Activated CD4-positive, alpha-beta T cell treated with anti-CD3 and anti-CD28 coated beads, Interleukin-2, amount 50 U/mL, for 48 hours (primary cell): Measurements from ENCODE around the gene ARIH2.

Source experiments
- DNase-seq, 2 experiments: peaks; one replicate each; pipeline ENCODE4 v3.0.0-alpha.2; 2020

Gene ARIH2

GRCh38 chr3:48929358-48930035 is 10.9 kb downstream of the ARIH2 start:
- no peak for DNase-seq

- DNase-seq: no peak
Observed at GRCh38 chr3:48930590-48930989, 11.9 kb downstream of the ARIH2 start.

DNA sequence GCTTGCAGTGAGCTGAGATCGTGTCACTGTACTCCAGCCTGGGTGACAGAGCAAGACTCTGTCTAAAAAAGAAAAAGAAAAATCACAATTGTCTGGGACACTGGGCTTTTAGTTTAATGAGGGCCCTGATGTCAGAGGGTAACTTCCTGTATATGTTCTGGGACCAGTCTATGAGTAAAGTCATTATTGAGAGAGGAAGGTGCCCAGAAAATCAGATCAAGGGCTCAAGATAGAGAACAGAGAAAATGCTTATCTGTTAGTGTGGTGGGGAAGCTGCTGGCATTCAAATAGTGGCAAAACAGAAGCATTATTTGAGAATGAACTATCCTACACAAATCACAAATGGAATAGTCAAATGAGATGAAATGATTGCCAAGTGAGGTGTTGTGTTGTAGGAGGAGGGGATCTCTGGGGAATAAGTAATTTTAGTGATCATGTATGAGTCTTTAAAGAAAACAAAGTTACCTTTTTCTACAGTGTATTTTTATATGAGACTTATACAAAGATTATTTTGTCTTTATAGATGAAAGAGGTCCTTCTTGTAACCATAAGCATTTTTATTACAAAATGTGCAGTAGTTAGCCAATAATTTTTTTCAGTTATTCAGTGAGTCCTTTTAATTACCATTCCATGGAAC is 13.4 kb downstream of the ARIH2 start:
- DNase-seq: no peak

GRCh38 chr3:48934333-48934991 is 15.8 kb downstream of the ARIH2 start:
- DNase-seq: no peak

DNA sequence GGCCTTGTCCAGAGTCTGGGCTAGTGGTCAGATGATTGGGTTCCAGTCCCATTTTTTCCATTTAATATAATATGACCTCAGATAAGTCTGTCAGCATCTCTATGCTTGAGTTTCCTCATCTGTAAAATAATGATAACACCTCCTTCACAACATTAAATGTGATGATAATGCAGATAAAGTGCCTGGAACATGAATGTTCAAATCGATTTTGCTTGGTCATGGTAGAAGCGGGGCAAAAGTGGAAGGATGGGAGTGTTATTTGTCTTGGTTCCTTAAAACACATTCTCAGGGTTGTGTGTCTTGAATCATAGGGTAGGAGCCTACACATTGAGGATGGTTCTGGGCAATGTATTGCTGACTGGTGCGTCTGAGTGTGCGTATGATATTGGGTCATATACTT is 16.9 kb downstream of the ARIH2 start:
- no peak for DNase-seq

DNA sequence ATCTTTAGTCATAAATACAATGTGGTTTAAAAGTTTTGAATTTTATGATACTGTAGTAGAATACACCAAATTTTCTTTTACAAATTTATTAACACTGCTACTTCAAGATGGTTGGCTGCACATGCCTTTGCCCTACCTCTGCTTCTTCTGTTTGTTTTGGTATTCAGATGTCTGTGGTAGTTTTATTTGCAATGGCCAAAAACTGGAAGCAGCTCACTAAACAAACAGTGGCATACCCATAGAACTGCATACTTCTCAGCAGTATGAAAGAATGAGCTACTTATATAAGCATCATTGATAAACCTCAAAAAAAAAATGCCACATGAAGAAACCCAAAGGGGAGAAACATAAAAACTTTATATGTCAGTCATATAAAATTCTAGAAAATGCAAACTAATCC is 19.5 kb downstream of the ARIH2 start:
- DNase-seq: no peak

DNA sequence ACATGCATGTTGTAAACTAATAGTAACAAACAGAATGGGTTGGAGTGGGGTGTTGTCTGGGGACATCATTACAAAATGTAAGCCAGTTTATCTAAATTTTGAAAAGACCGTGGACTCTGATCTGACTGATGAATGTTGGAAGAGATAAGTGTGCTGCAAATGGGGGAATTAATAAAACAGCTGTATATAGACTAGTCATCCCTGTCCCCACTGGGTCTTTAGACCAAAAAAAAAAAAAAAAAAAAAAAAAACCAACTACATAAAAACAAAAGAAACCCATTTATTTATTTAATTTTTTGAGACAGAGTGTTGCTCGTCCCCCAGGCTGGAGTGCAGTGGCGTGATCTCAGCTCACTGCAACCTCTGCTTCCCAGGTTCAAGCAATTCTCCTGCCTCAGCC is 20.0 kb downstream of the ARIH2 start:
- DNase-seq: no peak

GRCh38 chr3:48945432-48945831 is 26.8 kb downstream of the ARIH2 start:
- DNase-seq: no peak

DNA sequence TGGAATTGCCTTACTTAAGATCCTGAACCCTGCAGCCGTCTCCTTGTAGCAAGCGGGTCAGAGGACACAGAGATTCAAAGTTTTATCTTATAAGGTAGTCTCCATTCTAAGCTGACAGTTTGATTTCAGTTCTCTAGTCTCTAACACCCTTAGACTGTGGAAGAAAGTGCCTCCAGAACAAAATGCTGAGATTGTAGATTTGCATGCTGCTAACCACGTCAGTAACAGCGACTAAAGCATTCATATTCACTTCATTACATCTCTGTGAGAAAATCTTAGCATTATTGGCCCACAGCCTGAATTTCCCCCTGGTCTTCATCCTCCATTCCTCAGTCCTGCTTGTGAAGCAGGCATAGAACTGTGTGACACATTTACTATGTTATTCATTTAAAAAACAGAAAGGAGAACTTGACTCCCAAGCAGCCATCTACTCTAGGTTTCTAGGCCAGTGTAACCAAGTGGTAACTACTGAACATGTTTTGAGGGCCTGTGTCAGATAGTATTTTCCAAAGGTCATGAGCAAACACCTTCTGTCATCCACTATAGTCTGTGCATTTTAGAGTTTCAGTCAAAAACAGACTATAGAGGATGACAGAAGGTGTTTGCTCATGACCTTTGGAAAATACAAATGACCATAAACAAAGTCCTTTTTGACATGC is 27.4 kb downstream of the ARIH2 start:
- no peak for DNase-seq

- no peak for DNase-seq
Observed at GRCh38 chr3:48949376-48949717, 30.7 kb downstream of the ARIH2 start.

DNA sequence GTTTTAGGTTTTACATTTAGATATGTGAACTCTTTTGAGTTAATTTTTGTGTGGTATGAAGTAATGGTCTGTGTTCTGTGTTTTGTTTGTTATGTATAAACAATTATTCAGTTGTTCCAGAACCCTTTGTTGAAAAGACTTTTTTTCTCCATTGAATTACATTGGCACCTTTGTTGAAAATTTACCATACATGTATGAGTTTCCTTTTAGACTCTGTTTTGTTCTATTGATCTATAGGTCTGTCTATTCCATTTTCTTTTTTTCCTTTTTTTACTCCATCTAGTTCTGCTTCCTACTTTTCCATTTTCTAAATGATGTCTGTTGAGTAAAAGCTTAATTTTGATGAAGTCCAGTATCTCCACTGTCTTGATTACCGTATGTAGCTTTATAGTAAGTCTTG is 31.4 kb downstream of the ARIH2 start:
- no peak for DNase-seq

DNA sequence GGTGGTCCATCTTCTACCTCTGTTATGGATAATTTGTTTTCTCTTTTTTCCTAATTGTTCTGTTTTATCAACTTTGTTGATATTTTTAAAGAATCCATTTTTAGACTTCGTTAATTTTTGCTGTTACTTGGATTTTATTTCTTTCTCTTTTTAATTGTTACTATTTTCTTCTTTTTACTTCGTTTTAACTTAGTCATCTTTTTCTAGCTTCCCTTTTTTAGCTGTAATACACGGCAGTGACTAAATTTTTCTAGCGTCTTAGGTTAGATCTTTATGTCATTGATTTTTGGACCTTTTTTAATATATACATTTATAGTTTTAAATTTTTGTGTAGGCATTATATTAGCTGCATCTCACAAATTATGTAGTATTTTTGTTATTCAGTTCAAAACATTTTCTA is 33.1 kb downstream of the ARIH2 start:
- no peak for DNase-seq

DNA sequence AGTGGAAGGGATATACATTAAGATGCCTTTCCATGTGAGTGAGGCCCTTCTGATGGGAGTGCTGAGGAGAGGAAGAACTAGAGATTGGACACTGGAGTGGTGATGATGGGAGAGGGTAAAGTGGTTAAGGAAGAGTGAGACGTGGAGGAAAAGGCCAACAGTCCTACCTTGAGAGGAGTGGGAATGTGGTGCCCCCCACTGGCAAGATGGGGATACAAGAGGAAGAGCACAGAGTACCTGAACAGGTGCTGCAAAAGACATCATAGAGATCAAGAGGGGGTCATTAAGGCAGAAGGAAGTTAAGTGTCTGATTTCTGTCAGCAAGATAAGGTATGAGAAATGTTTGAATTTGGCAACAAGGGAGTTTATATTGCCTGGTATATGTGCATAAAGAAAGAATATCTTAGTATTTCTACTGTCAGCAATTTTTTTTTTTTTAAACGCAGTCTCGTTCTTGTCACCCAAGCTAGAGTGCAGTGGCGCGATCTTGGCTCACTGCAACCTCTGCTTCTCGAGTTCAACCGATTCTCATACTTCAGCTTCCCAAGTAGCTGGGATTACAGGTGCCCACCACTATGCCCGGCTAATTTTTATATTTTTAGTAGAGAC is 34.0 kb downstream of the ARIH2 start:
- DNase-seq: peak; percentile 48 to 50

DNA sequence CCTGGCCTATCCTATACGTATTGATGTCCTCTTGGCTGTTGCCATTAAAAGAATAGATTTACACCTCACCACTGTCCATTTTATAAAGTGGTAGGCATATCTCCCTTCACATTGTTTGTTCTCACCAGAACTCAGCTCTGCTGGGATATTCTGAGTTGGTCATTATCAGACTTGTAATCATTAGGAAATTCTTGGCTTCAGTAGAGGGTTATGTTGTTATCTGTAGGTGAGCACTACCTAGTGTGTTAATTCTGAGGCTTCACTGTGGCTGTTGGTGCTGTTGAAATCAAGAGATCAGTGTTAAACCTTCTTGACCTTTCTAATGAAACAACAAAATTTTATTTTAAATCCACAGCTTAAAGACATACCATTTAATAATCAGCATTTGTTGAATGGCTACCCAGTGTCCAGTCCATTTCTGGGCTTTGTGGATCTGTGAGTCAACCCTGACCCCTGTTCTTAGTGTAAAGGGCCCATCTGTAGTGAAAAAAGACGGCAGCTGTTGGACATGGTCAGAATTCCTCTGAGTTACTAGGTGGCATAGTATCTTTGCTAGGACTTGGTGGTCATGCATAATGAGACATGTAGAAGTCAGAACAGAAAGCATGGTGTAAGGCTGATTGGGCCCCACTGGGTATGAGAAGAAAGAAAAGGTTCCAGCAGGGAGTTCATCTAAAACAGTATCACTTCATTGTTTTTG is 38.5 kb downstream of the ARIH2 start:
- no peak for DNase-seq

GRCh38 chr3:48960841-48961413 is 42.3 kb downstream of the ARIH2 start:
- DNase-seq: no peak

DNA sequence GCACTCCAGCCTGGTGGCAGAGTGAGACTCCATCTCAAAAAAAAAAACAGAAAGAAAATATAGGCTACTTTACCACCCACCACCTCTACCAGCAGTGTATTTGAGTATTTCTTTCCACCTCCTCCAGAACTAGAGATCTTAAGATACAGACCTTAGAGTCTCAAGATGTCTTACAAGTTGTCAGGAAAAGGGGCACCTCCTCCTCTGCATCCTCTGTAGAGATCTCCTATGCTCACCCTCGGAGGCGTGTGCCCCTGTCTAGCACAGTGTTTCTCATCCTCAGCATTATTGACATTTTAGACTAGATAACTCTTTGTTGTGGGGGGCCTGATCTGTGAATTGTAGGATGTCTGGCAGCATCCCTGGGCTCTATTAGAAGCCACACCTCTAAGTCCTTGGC is 43.7 kb downstream of the ARIH2 start:
- DNase-seq: no peak

GRCh38 chr3:48962939-48963338 is 44.3 kb downstream of the ARIH2 start:
- DNase-seq: no peak

DNA sequence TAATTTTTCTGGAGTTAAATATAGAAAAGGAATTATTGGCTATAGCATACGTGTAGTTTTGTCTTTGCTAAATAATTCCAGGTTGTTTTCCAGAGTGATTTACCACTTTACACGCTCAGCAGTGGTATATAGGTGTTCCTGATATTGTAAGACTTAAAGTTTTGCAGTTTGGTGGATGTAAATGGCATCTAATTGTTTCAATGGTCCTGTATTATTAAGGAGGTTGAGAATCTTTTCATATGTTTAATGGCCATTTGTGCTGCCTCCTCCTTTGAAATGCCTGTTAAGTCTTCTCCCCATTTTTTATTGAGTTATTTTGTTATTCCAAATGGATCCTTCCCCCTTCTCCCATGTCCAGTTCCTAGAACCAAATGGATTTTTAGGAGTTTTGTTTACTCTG is 44.9 kb downstream of the ARIH2 start:
- no peak for DNase-seq

- no peak for DNase-seq
Observed at GRCh38 chr3:48966367-48966766, 47.7 kb downstream of the ARIH2 start.

GRCh38 chr3:48966876-48967361 is 48.3 kb downstream of the ARIH2 start:
- DNase-seq: peak; percentile 62 to 68

DNA sequence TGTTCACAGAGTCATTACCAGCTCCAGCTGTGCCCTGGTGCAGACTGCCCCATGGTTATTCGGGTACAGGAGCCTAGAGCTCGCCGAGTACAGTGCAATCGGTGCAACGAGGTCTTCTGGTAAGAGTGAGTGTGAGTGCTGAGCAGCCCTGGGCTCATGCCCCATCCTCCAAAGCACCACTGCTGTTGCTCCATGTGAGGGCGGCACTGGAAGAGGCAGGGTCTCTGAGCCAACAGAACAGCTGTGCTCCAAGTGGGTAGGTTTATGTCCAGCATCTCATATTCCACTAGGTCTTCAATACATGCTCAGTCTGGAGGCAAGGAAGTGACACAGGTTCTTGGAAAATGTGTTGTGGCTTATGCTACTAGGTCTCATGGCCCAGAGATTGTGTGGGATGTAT is 51.9 kb downstream of the ARIH2 start:
- no peak for DNase-seq
